Choroid plexus epithelial cell (primary cell): Measurements from ENCODE around the gene CELF6.
"Not testable (repeated sequence)": the region's sequence is repeated elsewhere in the genome, so short reads cannot be mapped to it uniquely, and the experiment has no call there.

Experiments
- DNase-seq: peaks from one replicate; pipeline ENCODE4 v3.0.0-alpha.2; 2010; ENCODE audit warnings: low read depth
- H3K4me3 ChIP-seq: 2 replicates; pipeline ENCODE4 v1.5.1; 2011; ENCODE audit warnings: low read depth, mild to moderate bottlenecking, control low read depth, low read length, moderate library complexity
- TF ChIP-seq, protein P1 (sequence below): conservative IDR thresholded peaks from 2 replicates; pipeline ENCODE4 v1.5.1; 2011; ENCODE audit warnings: low read depth, mild to moderate bottlenecking, control low read depth, inconsistent platforms, low read length, moderate library complexity

CELF6 gene

DNA sequence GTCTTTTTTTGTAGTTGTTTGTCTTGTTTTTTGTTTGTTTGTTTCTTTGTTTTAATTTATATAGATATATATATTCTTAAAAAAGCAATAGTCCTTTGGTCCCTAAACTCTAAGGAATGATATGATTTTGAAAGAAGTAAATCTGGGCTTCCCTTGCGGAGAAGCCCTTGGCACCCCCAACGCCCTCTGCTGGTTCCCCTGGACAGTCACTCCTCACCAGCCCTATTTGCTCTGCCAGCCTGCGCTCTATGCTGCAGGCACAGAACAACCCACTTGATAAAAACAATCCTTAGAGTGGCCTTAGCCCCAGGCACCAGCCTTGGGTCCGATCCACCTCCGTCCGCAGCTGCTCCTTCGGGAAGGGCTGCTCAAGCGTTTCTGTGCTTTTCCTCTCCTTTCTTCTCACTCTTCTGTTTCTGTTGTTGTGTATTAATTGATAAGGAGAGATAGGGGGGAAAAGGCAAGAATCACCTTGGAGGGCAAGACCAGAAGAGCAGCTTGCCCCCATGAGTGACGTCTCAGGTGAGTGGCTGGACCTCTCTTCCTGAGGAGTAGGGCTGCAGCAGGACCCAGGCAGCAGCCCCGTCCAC lies 33.9 kb downstream of the CELF6 start:
- H3K4me3 ChIP-seq, result no peak overlapping the region
- TF ChIP-seq, protein P1, sequence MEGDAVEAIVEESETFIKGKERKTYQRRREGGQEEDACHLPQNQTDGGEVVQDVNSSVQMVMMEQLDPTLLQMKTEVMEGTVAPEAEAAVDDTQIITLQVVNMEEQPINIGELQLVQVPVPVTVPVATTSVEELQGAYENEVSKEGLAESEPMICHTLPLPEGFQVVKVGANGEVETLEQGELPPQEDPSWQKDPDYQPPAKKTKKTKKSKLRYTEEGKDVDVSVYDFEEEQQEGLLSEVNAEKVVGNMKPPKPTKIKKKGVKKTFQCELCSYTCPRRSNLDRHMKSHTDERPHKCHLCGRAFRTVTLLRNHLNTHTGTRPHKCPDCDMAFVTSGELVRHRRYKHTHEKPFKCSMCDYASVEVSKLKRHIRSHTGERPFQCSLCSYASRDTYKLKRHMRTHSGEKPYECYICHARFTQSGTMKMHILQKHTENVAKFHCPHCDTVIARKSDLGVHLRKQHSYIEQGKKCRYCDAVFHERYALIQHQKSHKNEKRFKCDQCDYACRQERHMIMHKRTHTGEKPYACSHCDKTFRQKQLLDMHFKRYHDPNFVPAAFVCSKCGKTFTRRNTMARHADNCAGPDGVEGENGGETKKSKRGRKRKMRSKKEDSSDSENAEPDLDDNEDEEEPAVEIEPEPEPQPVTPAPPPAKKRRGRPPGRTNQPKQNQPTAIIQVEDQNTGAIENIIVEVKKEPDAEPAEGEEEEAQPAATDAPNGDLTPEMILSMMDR, result peak; percentile 70
- DNase-seq, result peak; percentile 44

DNA sequence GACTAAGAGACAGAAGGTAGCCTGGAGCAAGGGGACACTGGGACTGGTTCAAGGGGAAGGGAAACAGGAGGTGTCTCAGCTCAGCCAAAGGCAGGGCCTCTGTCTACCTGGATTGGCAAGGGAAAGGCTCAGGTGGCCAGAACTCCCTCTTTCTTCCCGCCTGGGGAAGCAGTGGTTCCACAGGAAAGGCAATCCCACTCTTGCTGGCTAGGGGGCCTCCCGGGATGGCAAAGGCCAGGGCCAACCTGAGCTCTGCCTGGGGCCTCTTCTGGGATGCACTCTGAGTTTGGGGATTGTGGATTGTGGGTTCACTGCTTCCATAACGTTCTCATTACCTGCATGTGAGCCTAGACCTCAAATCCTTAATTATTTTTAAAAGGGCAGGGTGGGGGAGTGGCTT lies 34.6 kb downstream of the CELF6 start:
- no peak for DNase-seq
- TF ChIP-seq, protein P1, result no peak
- H3K4me3 ChIP-seq, result no peak overlapping the region

DNA sequence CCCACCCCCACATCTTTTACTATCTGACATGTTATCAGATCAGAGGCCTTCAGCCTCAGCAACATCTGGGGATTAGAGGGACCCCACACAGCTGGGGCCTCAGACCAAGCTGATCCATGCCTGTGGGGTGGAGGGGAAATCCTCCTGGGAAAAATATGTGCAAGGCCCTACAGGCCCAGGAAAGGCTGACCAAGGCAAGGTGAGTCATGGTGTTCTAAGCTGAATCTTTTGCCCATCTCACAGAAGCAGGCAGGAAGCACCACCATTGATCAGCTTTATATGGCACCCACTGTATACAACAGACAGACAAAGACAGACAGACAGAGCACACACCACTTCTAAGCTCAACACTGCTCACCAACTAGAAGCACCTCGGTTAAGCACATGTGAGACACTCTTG lies 35.2 kb downstream of the CELF6 start:
- DNase-seq, result no peak
- no peak overlapping the region for H3K4me3 ChIP-seq
- TF ChIP-seq, protein P1, result no peak

DNA sequence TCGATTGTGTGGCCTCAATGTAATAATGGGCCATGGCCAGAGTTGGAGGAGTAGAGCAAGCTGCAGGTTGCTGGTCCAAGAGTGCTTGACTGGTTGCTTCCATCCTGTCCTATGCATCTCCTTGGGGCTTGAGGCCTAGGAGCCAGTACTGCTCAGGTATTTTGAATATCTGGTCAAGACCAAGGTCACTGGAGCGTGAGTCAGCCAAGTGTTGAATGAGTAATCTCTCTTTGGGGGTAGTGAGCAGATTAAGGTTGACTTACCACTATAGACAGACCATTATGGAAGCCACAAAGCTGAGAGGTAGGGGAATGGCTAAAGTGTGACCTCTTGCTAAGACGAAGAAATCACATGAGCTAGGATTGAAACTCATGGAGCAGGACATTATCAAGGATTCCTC lies 38.2 kb downstream of the CELF6 start:
- H3K4me3 ChIP-seq, result no peak overlapping the region
- TF ChIP-seq, protein P1, result no peak
- no peak for DNase-seq

DNA sequence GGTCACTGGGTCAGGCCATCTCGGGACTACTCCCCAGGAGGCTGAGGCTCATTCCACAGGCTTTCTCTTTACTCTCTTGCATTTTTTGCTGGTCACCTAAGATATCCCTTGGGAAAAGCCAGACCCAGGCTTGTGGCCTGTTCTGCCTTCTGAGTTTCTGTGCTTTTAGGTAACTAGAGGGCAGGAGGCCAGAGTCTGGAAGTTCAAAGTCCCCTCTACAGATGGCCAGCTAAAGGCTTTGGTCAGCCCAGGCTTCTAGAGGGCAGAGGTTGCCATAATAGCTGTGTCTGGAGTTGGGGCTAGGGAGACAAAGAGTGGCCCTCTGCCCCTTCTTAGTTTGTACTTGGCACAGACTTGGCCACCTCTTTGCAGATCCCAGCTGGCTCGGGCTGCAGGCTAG lies 39.2 kb downstream of the CELF6 start:
- H3K4me3 ChIP-seq, result no peak overlapping the region
- DNase-seq, result no peak
- TF ChIP-seq, protein P1, result no peak

DNA sequence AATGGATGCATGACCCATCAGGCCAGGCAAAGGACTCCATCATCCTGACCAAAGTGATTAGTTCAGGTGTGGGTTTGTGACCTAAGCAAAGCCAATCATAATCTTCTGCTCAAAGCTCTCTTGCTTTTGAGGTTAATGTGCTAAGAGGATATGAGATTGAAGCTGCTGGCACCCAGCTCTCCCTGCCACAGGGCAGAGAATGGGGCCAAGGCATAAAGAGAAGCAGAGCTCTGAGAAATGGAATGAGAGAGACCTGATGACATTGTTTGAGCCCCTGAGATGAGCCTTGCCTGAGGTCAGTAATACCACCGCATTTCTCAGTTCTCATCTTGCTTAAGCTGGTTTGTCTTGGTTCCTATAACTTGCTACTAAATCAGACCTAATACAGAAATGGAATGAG lies 41.2 kb downstream of the CELF6 start:
- no peak for DNase-seq
- TF ChIP-seq, protein P1, result no peak
- H3K4me3 ChIP-seq, result no peak overlapping the region

DNA sequence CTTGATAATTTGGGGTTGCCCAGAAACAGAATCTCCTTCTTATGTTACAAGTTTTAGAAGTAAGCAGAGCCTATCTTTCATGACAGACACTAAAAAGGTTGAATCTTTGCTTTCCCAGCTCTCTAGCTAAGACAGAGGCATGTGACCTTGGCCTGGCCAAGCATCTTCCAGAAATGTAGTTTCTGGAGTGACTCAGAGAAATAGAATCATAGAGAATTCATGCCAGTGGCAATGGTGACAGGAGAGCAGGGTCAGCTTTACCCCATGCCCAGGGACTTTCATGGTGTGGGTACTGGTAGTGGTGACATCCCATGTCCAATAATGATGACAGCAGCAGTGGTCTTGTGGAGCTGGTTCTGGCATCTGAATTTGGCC lies 43.6 kb downstream of the CELF6 start:
- DNase-seq, result peak; percentile 5
- TF ChIP-seq, protein P1, result no peak
- no peak overlapping the region for H3K4me3 ChIP-seq

DNA sequence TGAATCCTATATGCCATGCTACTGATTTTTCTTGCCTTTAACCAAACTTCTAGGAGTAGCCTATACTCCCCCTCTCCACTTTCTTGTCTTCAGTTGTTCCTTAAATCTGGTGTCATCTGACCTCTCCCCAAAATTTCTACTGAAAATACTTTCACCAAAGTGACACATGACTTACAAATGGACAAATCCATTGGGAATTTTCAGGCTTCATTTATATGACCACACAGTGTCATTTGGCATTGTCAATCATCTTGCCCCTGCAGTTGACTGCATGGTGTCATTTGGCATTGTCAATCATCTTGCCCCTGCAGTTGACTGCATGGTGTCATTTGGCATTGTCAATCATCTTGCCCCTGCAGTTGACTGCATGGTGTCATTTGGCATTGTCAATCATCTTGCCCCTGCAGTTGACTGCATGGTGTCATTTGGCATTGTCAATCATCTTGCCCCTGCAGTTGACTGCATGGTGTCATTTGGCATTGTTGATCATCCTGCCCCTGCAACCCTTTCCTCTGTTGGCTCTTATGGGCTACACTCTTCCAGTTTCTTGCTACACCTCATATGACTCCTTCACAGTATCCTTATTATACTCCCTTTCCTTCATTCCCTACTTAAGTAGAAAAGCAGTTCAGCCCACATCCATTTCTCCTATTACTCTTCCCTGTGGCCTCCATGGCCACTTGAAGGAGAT lies 44.2 kb downstream of the CELF6 start:
- not testable (repeated sequence) for H3K4me3 ChIP-seq, DNase-seq
